ENCODE measurements around the gene ZNF383. TPM values are rescaled to one million over a fixed set of nuclear protein-coding genes. Genes with fewer than 3 reads are reported as not detected.
"Not testable (repeated sequence)": the region's sequence is repeated elsewhere in the genome, so short reads cannot be mapped to it uniquely, and the experiment has no call there.

Gene ZNF383
- total RNA-seq, 1 donor from 2014 or later: 6.4 TPM

DNA sequence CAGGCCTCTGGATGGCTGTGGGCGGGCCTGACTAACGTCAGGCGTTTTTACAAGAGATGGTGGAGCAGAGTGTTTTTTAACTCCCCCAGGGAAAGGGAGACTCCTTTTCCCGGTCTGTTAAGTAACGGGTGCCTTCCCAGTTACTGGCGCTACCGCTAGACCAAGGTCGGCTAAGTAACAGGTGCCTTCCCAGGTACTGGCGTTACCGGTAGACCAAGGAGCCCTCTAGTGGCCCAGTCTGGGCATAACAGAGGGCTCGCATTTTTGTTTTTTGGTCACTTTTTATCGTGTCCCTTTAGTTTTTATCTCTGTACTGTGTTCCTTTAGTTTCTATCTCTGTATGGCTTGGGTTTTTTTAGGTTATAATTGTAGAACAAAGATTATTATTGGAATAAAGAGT is 10.0 kb downstream of the ZNF383 start:
- TF ChIP-seq, protein P1, sequence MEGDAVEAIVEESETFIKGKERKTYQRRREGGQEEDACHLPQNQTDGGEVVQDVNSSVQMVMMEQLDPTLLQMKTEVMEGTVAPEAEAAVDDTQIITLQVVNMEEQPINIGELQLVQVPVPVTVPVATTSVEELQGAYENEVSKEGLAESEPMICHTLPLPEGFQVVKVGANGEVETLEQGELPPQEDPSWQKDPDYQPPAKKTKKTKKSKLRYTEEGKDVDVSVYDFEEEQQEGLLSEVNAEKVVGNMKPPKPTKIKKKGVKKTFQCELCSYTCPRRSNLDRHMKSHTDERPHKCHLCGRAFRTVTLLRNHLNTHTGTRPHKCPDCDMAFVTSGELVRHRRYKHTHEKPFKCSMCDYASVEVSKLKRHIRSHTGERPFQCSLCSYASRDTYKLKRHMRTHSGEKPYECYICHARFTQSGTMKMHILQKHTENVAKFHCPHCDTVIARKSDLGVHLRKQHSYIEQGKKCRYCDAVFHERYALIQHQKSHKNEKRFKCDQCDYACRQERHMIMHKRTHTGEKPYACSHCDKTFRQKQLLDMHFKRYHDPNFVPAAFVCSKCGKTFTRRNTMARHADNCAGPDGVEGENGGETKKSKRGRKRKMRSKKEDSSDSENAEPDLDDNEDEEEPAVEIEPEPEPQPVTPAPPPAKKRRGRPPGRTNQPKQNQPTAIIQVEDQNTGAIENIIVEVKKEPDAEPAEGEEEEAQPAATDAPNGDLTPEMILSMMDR (IDR thresholded peaks at IDR 0.05): peak in 1 of 3 experiments; percentile 5
- TF ChIP-seq POLR2A (IDR thresholded peaks at IDR 0.05): no peak
- H3K4me3 ChIP-seq: no peak overlapping the region
- H3K9me3 ChIP-seq: peaks cover 6% of the 10 kb centered on the region
- no peak overlapping the region for H3K27ac ChIP-seq
- intact Hi-C loops (cut with DNase I): no loop called here
- no peaks in the 10 kb centered on the region for H3K27me3 ChIP-seq
- no peaks in the 10 kb centered on the region for H3K4me1 ChIP-seq
- peaks cover 5 to 93% of the 10 kb centered on the region in 2 donors for H3K36me3 ChIP-seq
- no peak for DNase-seq (ENCODE audit: extremely low spot score in 2 of 2)

DNA sequence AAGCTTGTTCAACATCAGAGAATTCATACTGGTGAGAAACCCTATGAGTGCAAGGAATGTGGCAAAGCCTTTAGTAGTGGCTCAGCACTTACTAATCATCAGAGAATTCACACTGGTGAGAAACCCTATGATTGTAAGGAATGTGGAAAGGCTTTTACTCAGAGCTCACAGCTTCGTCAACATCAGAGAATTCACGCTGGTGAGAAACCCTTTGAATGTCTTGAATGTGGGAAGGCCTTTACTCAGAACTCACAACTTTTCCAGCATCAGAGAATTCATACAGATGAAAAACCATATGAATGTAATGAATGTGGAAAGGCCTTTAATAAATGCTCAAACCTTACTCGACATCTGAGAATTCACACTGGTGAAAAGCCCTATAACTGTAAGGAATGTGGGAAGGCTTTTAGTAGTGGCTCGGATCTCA is 25.2 kb downstream of the ZNF383 start:
- Histone ChIP-seq H3K4me1 (no peaks in the 10 kb centered on the region), H3K36me3 (peaks cover 6 to 82% of the 10 kb centered on the region in 2 donors), H3K27me3 (no peaks in the 10 kb centered on the region), H3K27ac (no peak overlapping the region), H3K4me3 (no peak overlapping the region), H3K9me3 (peaks cover 91% of the 10 kb centered on the region)
- no peak for DNase-seq (ENCODE audit: extremely low spot score in 2 of 2)
- TF ChIP-seq POLR2AphosphoS5 (IDR thresholded peaks at IDR 0.05; ENCODE audit: insufficient read depth in 1 of 2, low read depth in 1 of 2) (no peak), POLR2A (IDR thresholded peaks at IDR 0.05) (no peak)
- TF ChIP-seq, protein P1 (IDR thresholded peaks at IDR 0.05): no peak
- intact Hi-C loops (cut with DNase I): no loop called here

DNA sequence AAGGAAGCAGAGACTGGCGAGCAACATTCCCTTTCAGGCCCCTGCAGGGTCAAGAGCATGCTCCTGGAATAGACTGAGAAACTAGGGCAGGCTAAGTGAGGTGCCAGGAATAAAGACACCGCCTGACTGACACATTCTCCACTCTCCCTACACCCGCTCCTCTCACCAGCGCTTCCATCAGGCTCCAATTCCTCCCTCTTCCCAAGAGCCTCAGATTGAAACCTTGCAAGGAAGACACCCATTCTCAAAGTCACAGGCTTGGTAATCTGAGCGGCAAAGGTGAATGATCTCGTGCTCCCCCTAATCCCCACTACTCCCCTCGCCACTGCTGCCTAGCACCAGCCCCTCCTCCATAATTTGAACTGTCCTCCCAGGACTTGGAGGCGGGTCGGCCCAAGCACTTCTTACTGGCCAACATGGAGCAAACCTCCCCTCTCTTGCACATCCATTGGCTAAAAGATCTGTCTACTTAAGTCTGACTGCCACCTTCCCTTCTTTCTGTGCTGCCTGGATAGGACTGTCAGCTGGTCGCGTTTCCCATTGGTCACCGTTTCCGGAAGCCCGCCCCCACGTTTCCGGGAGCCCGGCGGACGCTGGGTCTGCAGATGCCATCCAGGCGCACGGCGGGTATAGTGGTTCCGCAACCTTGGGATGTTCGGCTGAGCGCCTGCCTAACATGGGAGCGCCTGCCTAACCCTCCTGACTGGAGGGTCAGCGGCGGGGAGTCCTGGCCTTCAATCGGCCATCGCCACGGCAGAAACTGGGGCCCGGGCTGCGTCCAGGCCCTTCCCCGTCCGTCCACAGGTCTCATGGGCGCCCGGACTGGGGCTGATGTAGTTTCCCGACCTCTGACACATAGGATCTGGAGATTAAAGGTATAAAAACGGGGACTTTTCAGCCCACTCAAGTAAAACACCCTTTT is 33.6 kb downstream of the ZNF383 start:
- no peak for DNase-seq (ENCODE audit: extremely low spot score in 2 of 2)
- intact Hi-C loops (cut with DNase I): no loop called here

DNA sequence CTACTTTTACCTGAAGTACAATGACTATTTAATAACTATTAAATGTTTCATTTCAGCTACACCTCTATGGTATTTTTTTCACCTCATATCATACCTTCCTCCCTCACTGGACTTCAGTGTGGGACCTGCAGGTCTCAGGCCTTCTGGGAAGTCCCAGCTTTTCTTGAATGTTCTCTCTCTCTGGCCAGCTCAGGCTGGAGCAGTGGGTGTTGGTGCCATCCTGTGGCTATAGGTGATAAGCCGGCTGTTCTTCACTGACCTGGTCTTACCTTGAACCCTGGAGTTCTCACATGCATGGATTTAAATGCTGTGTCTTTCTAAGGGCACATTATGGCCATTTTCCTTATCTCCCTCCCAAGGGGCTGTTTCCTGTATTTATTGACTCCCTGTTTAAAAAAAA is 45.0 kb downstream of the ZNF383 start:
- H3K27ac ChIP-seq; intact Hi-C loops (cut with DNase I); H3K9me3 ChIP-seq; H3K27me3 ChIP-seq; DNase-seq (ENCODE audit: extremely low spot score in 2 of 2); H3K4me3 ChIP-seq; H3K4me1 ChIP-seq; H3K36me3 ChIP-seq: not testable (repeated sequence)

More for the DNA sequence above, 33.6 kb downstream of the ZNF383 start:
- H3K36me3 ChIP-seq: no peaks in the 10 kb centered on the region
- TF ChIP-seq, protein P1 (IDR thresholded peaks at IDR 0.05): no peak
- TF ChIP-seq POLR2AphosphoS5 (IDR thresholded peaks at IDR 0.05; ENCODE audit: insufficient read depth in 1 of 2, low read depth in 1 of 2): peak; percentile 73 to 77
- no peaks in the 10 kb centered on the region for H3K4me1 ChIP-seq
- no peak overlapping the region for H3K27ac ChIP-seq
- H3K9me3 ChIP-seq: peaks cover 25% of the 10 kb centered on the region
- peak overlapping the region; percentile 41 to 57 for H3K4me3 ChIP-seq
- H3K27me3 ChIP-seq: no peaks in the 10 kb centered on the region

DNA sequence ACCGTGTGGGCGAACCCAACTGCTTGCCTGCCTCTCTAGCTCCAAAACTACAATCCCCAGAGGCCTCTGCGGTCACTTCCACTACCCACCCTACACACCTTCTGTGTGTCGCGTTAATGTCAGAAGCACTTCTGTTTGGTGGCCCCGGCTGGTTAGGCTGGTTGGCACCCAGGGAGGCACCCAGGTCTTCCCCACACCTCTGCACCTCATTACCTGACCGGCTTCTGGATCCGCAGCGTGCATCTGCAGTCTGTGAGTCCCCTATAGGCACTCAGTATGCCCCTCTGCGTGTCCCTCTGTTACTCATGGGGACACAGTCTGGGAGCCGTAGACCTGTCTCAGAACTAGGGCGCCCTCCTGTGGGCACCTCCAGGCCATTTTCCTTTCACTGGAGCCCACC is 49.0 kb downstream of the ZNF383 start:
- H3K9me3 ChIP-seq; H3K27ac ChIP-seq; intact Hi-C loops (cut with DNase I); H3K4me3 ChIP-seq; H3K36me3 ChIP-seq; H3K4me1 ChIP-seq; H3K27me3 ChIP-seq; DNase-seq (ENCODE audit: extremely low spot score in 2 of 2): not testable (repeated sequence)

DNA sequence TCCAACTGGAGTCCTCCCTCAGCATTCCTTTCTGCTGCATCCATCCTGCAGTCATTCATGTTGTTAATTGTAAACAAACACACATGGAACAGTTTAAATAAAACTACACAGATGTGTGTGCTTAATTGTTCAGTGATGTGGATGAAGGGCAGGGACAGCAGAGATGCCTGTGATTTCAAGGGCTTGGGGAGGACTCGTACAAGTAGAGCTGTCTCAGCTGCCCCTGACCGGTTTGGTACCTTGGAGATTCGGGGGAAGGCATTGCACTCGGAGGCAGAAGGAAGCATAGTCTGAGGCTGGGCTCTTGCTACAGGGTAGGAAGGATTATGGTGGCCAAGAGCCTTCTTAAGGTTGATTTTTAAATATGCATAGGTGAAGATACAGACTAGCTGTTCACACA is 49.7 kb downstream of the ZNF383 start:
- H3K36me3 ChIP-seq; H3K4me1 ChIP-seq; H3K27ac ChIP-seq; H3K4me3 ChIP-seq; H3K27me3 ChIP-seq; intact Hi-C loops (cut with DNase I); DNase-seq (ENCODE audit: extremely low spot score in 2 of 2); H3K9me3 ChIP-seq: not testable (repeated sequence)

DNA sequence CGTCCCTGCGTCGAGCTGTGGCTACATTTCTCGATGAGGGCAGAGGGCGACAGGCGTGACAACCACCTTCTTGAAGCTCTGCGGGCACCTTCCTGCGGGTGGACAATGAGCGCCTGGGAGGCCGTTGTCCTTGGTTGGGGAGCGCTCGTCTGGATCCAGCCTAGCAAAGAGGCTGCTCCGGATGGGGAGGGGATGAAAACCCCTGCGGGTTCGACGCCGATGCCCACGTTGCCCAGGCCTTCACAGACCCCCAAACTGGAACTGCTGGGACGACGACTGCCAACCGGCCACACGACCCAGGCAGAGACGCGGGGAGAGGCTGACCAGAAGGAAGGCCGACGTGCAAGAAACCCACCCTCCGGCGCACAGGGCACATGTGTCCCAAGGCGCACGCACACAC is 62.6 kb downstream of the ZNF383 start:
- H3K4me1 ChIP-seq; H3K27me3 ChIP-seq; intact Hi-C loops (cut with DNase I); DNase-seq (ENCODE audit: extremely low spot score in 2 of 2); H3K27ac ChIP-seq; H3K36me3 ChIP-seq; H3K9me3 ChIP-seq; H3K4me3 ChIP-seq: not testable (repeated sequence)

DNA sequence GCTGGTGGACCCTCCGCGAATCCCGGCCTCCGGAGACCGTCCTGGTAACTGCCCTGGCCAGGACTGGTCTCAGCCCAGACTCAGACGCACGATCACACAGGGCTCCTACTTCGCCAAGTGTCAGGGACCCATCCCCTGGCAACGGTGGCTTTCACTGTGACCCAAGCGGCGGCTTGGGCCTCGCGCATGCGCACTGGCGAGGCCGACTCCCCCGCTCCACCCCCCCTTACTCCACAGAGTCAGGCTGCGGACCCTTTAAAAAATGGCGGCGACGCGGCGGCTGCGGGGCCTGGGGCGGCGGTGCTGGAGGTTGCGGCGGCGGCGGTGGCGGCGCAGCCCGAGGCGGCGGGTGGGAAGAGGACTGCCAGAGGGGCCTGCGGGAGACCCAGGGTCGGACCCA is 66.0 kb downstream of the ZNF383 start:
- H3K36me3 ChIP-seq; H3K4me3 ChIP-seq; DNase-seq (ENCODE audit: extremely low spot score in 2 of 2); H3K27me3 ChIP-seq; intact Hi-C loops (cut with DNase I); H3K27ac ChIP-seq; H3K9me3 ChIP-seq; H3K4me1 ChIP-seq: not testable (repeated sequence)

DNA sequence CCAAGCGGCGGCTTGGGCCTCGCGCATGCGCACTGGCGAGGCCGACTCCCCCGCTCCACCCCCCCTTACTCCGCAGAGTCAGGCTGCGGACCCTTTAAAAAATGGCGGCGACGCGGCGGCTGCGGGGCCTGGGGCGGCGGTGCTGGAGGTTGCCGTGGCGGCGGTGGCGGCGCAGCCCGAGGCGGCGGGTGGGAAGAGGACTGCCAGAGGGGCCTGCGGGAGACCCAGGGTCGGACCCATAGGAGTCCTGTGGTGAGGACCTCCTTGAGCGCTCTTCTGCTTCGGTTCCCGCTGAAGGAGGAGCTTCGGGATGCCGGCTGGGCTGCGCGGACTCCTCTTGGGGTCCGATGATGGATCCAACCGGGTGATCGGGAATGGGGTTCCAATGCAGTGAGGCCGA is 71.2 kb downstream of the ZNF383 start:
- intact Hi-C loops (cut with DNase I); H3K4me3 ChIP-seq; H3K36me3 ChIP-seq; H3K4me1 ChIP-seq; H3K27ac ChIP-seq; H3K27me3 ChIP-seq: not testable (repeated sequence)
- H3K9me3 ChIP-seq: peaks cover 13% of the 10 kb centered on the region
- peak in 1 of 2 donors; percentile 98 for DNase-seq (ENCODE audit: extremely low spot score in 2 of 2)

Measured in vagina (tissue), 2 donors.